Measurements from ENCODE around the gene TIPRL. TPM values are rescaled to one million over a fixed set of nuclear protein-coding genes. Genes with fewer than 3 reads are reported as not detected.

TIPRL gene
- total RNA-seq, 2 donors from 2014 or later: 29.3 to 30.9 TPM

DNA sequence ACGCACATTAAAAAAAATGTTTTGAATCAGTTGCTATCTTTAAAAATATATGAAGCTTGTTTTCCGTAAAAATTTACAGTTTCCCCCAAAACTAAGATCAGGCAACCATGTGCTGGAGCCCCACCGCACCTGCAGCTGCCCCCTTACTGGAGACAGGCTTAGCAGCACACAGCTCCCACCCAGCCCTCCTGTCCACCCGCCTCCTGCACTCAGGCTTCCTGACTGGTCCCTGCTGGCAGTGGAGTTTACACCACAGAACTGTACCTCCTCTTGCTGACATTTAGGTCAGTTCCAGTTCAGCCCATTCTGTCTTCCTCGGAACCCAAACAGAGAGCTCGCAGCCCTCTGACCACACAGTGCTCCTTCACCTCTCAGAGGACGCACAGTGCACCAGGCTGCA lies 44.1 kb upstream of the TIPRL start:
- no peaks in the 10 kb centered on the region for H3K9me3 Mint-ChIP-seq
- TF ChIP-seq, protein P1, sequence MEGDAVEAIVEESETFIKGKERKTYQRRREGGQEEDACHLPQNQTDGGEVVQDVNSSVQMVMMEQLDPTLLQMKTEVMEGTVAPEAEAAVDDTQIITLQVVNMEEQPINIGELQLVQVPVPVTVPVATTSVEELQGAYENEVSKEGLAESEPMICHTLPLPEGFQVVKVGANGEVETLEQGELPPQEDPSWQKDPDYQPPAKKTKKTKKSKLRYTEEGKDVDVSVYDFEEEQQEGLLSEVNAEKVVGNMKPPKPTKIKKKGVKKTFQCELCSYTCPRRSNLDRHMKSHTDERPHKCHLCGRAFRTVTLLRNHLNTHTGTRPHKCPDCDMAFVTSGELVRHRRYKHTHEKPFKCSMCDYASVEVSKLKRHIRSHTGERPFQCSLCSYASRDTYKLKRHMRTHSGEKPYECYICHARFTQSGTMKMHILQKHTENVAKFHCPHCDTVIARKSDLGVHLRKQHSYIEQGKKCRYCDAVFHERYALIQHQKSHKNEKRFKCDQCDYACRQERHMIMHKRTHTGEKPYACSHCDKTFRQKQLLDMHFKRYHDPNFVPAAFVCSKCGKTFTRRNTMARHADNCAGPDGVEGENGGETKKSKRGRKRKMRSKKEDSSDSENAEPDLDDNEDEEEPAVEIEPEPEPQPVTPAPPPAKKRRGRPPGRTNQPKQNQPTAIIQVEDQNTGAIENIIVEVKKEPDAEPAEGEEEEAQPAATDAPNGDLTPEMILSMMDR (conservative IDR thresholded peaks at IDR 0.05): no peak
- H3K9ac ChIP-seq (ENCODE audit: extremely low read depth, low read length, poor library complexity, severe bottlenecking): no peak overlapping the region
- WGBS, 2 experiments (ENCODE audit: insufficient coverage in 1 of 2, insufficient read length in 1 of 2): 90 to 100% methylated on average over 6 to 7 of the region's 7 CpGs
- H3K27me3 ChIP-seq (ENCODE audit: control insufficient read depth, insufficient read depth, low read length, poor library complexity, severe bottlenecking): no peaks in the 10 kb centered on the region
- no peaks in the 10 kb centered on the region for H3K9me3 ChIP-seq (ENCODE audit: control insufficient read depth, low read length)
- no peak overlapping the region for H3K27ac Mint-ChIP-seq
- H3K4me1 Mint-ChIP-seq: peaks cover 28% of the 10 kb centered on the region
- no peak overlapping the region for H3K27ac ChIP-seq (ENCODE audit: low read depth, low read length)
- peaks cover 38% of the 10 kb centered on the region for H3K36me3 ChIP-seq (ENCODE audit: control insufficient read depth, insufficient read depth, low read length)
- no peak for DNase-seq
- peaks cover 22% of the 10 kb centered on the region for H3K27me3 Mint-ChIP-seq (ENCODE audit: insufficient read depth)
- peak overlapping the region; percentile 86 for H3K4me3 ChIP-seq (ENCODE audit: low read length)
- peaks cover 19% of the 10 kb centered on the region for H3K36me3 Mint-ChIP-seq (ENCODE audit: low read depth)
- no peaks in the 10 kb centered on the region for H3K4me1 ChIP-seq (ENCODE audit: control insufficient read depth, insufficient read depth, low read length)
- H3K4me3 Mint-ChIP-seq: peak overlapping the region; percentile 86

DNA sequence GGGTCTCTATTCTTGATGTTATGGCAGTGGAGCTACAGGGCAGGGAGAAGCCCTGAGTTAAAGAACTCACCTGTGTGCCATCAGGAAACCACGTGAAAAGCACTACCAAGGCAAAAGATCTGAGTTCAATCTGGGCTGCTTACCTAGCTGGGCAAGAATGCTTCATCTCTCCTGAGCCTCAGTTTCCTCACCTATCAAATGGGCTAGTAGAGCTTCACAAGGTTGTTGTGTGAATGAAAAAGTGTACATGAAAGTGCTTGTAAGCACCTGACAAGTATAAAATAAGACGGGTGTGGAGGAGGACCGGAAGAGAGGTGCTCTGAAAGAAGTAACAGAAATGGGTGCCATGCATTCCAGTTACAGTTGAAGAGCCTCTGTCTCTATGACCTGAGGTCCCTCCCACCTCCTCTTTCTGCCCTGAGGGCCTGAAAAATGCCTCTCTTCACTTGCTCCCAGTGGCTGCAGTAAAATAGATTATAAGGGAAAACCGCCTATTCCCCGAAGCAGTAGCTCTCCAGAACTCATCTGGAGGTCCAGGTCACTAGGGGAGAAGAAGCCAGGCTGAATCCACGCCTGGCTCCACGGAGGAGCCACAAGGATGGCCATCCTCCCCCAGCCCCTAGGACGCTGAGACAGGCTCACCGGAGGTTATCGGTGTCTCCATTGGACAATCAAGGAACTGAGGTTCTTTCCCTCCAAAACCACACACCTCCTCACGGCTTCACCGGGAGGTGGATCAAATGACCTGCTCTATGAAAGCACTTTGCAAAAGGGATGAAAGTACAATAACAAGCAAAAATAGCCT lies 43.4 kb upstream of the TIPRL start:
- H3K27ac Mint-ChIP-seq: peak overlapping the region; percentile 77
- peaks cover 28% of the 10 kb centered on the region for H3K4me1 Mint-ChIP-seq
- TF ChIP-seq, protein P1 (conservative IDR thresholded peaks at IDR 0.05): no peak
- peak overlapping the region; percentile 49 for H3K9ac ChIP-seq (ENCODE audit: extremely low read depth, low read length, poor library complexity, severe bottlenecking)
- H3K27me3 ChIP-seq (ENCODE audit: control insufficient read depth, insufficient read depth, low read length, poor library complexity, severe bottlenecking): no peaks in the 10 kb centered on the region
- peak overlapping the region; percentile 86 for H3K4me3 ChIP-seq (ENCODE audit: low read length)
- DNase-seq: peak; percentile 67
- H3K9me3 Mint-ChIP-seq: no peaks in the 10 kb centered on the region
- H3K4me1 ChIP-seq (ENCODE audit: control insufficient read depth, insufficient read depth, low read length): no peaks in the 10 kb centered on the region
- H3K36me3 ChIP-seq (ENCODE audit: control insufficient read depth, insufficient read depth, low read length): peaks cover 31% of the 10 kb centered on the region
- H3K4me3 Mint-ChIP-seq: peak overlapping the region; percentile 86
- H3K27me3 Mint-ChIP-seq (ENCODE audit: insufficient read depth): peaks cover 22% of the 10 kb centered on the region
- peaks cover 15% of the 10 kb centered on the region for H3K36me3 Mint-ChIP-seq (ENCODE audit: low read depth)
- H3K27ac ChIP-seq (ENCODE audit: low read depth, low read length): no peak overlapping the region
- no peaks in the 10 kb centered on the region for H3K9me3 ChIP-seq (ENCODE audit: control insufficient read depth, low read length)
- WGBS, 2 experiments (ENCODE audit: insufficient coverage in 1 of 2, insufficient read length in 1 of 2): 41 to 46% methylated on average over 10 to 12 of the region's 12 CpGs

DNA sequence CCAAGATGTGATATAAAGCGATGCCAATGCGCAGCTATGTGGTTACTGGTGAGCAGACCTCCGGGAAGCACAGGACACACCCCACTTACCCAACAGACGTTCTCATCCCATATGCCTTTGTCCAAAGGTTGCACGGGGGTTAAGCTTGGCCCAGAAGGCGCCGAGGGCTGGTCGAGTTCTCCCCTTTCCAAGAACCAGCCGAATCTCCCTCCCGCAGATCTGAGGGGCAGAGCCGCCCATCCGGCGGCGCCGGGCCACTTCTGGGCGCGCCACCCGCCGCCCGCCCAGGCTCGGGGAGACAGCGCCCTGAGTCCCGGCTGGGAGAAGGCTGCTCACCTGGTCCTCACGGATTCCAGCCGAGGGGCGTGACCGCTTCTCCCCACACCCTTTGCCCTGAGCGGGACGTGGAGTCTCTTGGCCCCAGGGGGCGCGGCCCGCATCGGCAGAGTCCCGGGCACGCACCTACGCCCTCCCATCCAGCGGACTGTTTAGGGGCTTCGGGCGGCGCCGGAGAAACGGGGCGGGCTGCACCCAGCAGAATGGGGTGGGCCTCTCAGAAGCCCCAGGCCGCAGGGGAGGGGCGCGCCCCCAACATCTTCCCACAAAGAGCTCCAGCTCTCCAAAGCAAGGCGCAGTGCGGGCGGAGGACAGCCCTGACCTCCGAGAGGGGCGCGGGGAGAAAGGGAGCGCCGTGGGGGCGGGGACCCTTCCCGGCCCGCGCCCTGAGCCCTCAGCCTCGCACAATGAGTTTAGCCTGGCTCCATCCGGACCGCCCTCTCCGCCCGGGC lies 42.6 kb upstream of the TIPRL start:
- TF ChIP-seq, protein P1 (conservative IDR thresholded peaks at IDR 0.05): no peak
- peak overlapping the region; percentile 77 for H3K27ac Mint-ChIP-seq
- Histone ChIP-seq H3K36me3 (ENCODE audit: control insufficient read depth, insufficient read depth, low read length) (peaks cover 23% of the 10 kb centered on the region), H3K4me1 (ENCODE audit: control insufficient read depth, insufficient read depth, low read length) (no peaks in the 10 kb centered on the region), H3K27ac (ENCODE audit: low read depth, low read length) (peak overlapping the region; percentile 40), H3K4me3 (ENCODE audit: low read length) (peak overlapping the region; percentile 86), H3K9ac (ENCODE audit: extremely low read depth, low read length, poor library complexity, severe bottlenecking) (peak overlapping the region; percentile 49), H3K27me3 (ENCODE audit: control insufficient read depth, insufficient read depth, low read length, poor library complexity, severe bottlenecking) (no peaks in the 10 kb centered on the region), H3K9me3 (ENCODE audit: control insufficient read depth, low read length) (no peaks in the 10 kb centered on the region)
- DNase-seq: peak; percentile 80
- peaks cover 22% of the 10 kb centered on the region for H3K27me3 Mint-ChIP-seq (ENCODE audit: insufficient read depth)
- peaks cover 15% of the 10 kb centered on the region for H3K36me3 Mint-ChIP-seq (ENCODE audit: low read depth)
- H3K4me1 Mint-ChIP-seq: peaks cover 27% of the 10 kb centered on the region
- 0 to 1% methylated on average over 13 to 63 of the region's 63 CpGs for WGBS, 2 experiments (ENCODE audit: insufficient coverage in 1 of 2, insufficient read length in 1 of 2)
- H3K9me3 Mint-ChIP-seq: no peaks in the 10 kb centered on the region
- peak overlapping the region; percentile 86 for H3K4me3 Mint-ChIP-seq

Data from endodermal cell (in vitro differentiated cells).